ENCODE results near the gene YWHAB. TPM values are rescaled to one million over a fixed set of nuclear protein-coding genes. Genes with fewer than 3 reads are reported as not detected.
A peak's percentile ranks its signal among the peaks of the same experiment; 100 is the strongest.

Gene YWHAB
- total and polyA plus RNA-seq, 8 donors: 164 to 228 (median 192) TPM

DNA sequence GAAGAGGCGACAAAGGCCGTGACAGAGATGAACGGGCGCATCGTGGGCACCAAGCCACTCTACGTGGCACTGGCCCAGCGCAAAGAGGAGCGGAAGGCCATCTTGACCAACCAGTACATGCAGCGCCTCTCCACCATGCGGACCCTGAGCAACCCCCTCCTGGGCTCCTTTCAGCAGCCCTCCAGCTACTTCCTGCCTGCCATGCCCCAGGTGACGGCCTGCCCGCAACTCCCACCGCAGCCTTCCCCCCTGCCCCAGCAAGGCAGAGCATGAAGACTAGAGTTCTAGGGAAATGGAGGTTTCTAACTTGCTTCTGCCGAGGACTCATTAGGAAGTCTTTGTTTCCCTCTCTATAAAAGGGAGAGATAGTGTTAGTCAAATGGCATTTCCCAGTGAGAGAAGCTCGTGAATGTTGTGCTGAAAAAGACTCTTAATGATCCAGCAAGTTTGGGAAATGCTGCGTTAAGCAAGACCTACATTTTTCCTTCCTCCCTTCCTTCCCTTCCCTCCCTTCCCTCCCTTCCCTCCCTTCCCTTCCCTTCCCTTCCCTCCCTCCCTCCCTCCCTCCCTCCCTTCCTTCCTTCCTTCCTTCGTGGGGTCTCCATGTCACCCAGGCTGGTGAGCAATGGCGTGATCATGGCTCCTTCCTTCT lies 45.1 kb downstream of the YWHAB start:
- H3K36me3 ChIP-seq: peaks cover 0 to 53% of the 10 kb centered on the region in 2 donors
- H3K9me3 ChIP-seq: no peaks in the 10 kb centered on the region
- H3K4me3 ChIP-seq: no peak overlapping the region
- no peaks in the 10 kb centered on the region for H3K27me3 ChIP-seq
- ATAC-seq: no peak
- no peak overlapping the region for H3K27ac ChIP-seq
- H3K4me1 ChIP-seq: no peaks in the 10 kb centered on the region
- DNase-seq: no peak
- intact Hi-C loops (cut with DNase I): no loop called here
- no peak for TF ChIP-seq CTCF (IDR thresholded peaks at IDR 0.05)

DNA sequence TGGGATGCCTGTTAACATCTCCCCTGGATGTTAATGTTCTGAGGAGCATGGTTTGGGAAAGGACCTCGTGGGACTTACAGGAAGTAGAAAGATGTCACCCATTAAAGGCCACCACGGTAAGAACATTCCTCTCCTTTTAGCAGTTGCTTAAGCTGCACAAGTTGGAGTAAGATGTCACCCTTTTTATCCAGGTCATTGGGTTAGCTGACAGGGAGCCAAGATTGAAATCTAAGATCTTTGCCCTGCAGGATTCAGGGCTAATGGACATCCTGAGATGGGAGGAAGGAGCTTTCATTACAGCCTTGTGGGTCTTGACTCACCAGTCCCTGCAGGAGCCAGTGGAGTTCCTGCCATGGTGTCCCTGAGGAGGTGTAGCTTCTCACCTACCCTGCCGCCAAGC lies 46.4 kb downstream of the YWHAB start:
- H3K27me3 ChIP-seq: no peaks in the 10 kb centered on the region
- DNase-seq (no peak), ATAC-seq (no peak)
- H3K36me3 ChIP-seq: peaks cover 0 to 66% of the 10 kb centered on the region in 2 donors
- no peaks in the 10 kb centered on the region for H3K9me3 ChIP-seq
- intact Hi-C loops (cut with DNase I): no loop called here
- H3K27ac ChIP-seq: no peak overlapping the region
- no peak overlapping the region for H3K4me3 ChIP-seq
- no peaks in the 10 kb centered on the region for H3K4me1 ChIP-seq
- no peak for TF ChIP-seq CTCF (IDR thresholded peaks at IDR 0.05)

GRCh38 chr20:44932916-44933315 lies 47.4 kb downstream of the YWHAB start:
- H3K27me3 ChIP-seq: no peaks in the 10 kb centered on the region
- H3K36me3 ChIP-seq: peaks cover 0 to 73% of the 10 kb centered on the region in 2 donors
- H3K4me3 ChIP-seq: no peak overlapping the region
- no peak for ATAC-seq
- H3K4me1 ChIP-seq: no peaks in the 10 kb centered on the region
- intact Hi-C loops (cut with DNase I): no loop called here
- DNase-seq: no peak
- H3K27ac ChIP-seq: no peak overlapping the region
- no peak for TF ChIP-seq CTCF (IDR thresholded peaks at IDR 0.05)
- no peaks in the 10 kb centered on the region for H3K9me3 ChIP-seq

- intact Hi-C loops (cut with DNase I): no loop called here
These were observed 51.0 kb downstream of the YWHAB start for GRCh38 chr20:44936510-44936909.

GRCh38 chr20:44938637-44939036 lies 53.1 kb downstream of the YWHAB start:
- Histone ChIP-seq H3K27ac (no peak overlapping the region), H3K4me1 (no peaks in the 10 kb centered on the region), H3K9me3 (no peaks in the 10 kb centered on the region), H3K36me3 (peaks cover 0 to 93% of the 10 kb centered on the region in 2 donors), H3K27me3 (no peaks in the 10 kb centered on the region), H3K4me3 (no peak overlapping the region)
- ATAC-seq (no peak), DNase-seq (no peak)
- intact Hi-C loops (cut with DNase I): no loop called here
- no peak for TF ChIP-seq CTCF (IDR thresholded peaks at IDR 0.05)

More at GRCh38 chr20:44936510-44936909, 51.0 kb downstream of the YWHAB start:
- H3K4me3 ChIP-seq: no peak overlapping the region
- H3K4me1 ChIP-seq: no peaks in the 10 kb centered on the region
- no peak overlapping the region for H3K27ac ChIP-seq
- peaks cover 0 to 93% of the 10 kb centered on the region in 2 donors for H3K36me3 ChIP-seq
- no peak for TF ChIP-seq CTCF (IDR thresholded peaks at IDR 0.05)
- no peak for ATAC-seq
- peak in 1 of 4 donors; percentile 75 for DNase-seq
- H3K27me3 ChIP-seq: no peaks in the 10 kb centered on the region
- no peaks in the 10 kb centered on the region for H3K9me3 ChIP-seq

Measured in left lung (tissue), 10 donors.